Measurements from ENCODE around the gene TASOR2.
A peak's percentile ranks its signal among the peaks of the same experiment; 100 is the strongest.

TASOR2 gene

GRCh38 chr10:5683065-5683464 lies 1.6 kb upstream of the TASOR2 start:
- Histone ChIP-seq H3K27ac (no peak overlapping the region), H3K4me1 (peaks cover 4% of the 10 kb centered on the region), H3K79me2 (peaks cover 12% of the 10 kb centered on the region), H3K4me2 (ENCODE audit: low read length) (no peak overlapping the region), H3K36me3 (ENCODE audit: control insufficient read depth, insufficient read depth, low read length) (no peaks in the 10 kb centered on the region), H3K9me3 (ENCODE audit: control insufficient read depth, low read length) (no peaks in the 10 kb centered on the region), H2AFZ (peak overlapping the region; percentile 48), H3K9ac (no peak overlapping the region), H3K4me3 (ENCODE audit: low read depth, low read length) (no peak overlapping the region), H3K27me3 (ENCODE audit: control insufficient read depth, insufficient read depth, low read length) (no peaks in the 10 kb centered on the region)
- no peak for TF ChIP-seq CTCF (IDR thresholded peaks at IDR 0.05)

DNA sequence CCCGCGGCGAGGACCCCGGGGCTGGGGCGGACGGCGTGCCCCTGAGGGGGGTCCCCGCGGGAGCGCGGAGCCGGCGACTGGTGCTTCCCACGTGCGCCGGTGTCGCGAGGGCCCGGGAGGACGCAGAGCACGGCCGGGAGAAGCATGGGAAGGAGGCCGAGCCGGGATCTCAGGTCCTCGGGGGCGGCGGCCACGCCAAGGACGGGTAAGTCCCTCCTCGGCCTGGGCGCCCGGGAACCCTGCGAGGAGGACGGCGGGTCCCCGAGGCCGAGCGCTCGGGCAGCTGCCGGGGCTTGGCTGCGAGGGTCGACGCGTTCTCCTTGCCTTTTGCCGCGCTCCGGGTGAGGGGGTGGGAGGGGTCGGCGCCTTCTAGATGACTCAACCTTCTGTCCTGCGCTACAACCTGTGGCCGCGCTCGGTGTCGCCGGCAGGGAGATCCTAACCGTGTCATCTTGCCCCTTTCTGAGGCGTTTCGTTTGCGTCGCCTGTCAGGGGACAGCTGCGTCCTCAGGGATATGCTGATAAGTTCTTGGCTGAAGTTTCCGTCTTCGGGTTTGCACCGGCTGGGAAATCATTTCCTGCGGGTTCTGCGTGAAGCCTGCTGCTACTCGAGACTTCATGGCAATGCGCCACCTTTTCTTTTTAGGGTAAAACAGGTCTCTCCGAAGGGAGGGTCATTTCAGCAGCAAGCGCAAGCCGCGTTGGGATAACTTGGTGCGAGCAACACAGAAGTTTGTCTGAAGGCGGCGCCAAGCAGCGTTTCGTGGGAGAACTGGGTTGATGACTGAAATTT lies 529 bp downstream of the TASOR2 start:
- H3K4me3 ChIP-seq (ENCODE audit: low read depth, low read length) = peak overlapping the region; percentile 83
- peak; percentile 48 for TF ChIP-seq CTCF (IDR thresholded peaks at IDR 0.05)
- H3K9ac ChIP-seq = peak overlapping the region; percentile 14
- no peaks in the 10 kb centered on the region for H3K27me3 ChIP-seq (ENCODE audit: control insufficient read depth, insufficient read depth, low read length)
- peaks cover 4% of the 10 kb centered on the region for H3K4me1 ChIP-seq
- peak overlapping the region; percentile 68 for H3K27ac ChIP-seq
- H3K4me2 ChIP-seq (ENCODE audit: low read length) = peak overlapping the region; percentile 69
- no peaks in the 10 kb centered on the region for H3K9me3 ChIP-seq (ENCODE audit: control insufficient read depth, low read length)
- no peaks in the 10 kb centered on the region for H3K36me3 ChIP-seq (ENCODE audit: control insufficient read depth, insufficient read depth, low read length)
- peak overlapping the region; percentile 84 for H2AFZ ChIP-seq
- H3K79me2 ChIP-seq = peaks cover 24% of the 10 kb centered on the region

DNA sequence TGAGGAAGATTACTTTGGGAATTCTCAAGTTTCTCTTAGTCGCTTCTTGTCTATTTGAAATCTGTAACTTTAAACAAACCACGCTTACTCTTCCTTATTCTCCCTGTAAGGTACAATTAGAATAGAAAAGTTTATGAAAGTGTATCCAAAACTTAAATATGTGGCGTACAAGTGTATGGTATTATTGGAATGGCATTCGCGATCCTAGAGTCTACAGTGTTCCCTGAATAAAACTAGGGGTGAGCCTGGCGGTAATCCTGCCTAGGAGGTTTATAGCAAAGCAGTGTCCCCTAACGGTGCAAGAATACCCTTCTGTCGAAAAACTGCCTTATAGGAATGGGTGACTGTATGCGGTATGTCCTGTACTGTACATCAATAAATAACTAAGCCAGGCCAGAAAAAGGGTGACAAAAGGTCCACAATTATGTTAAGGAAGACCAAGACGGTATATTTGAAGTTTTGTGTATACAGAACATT lies 1.2 kb downstream of the TASOR2 start:
- Histone ChIP-seq H3K79me2 (peaks cover 30% of the 10 kb centered on the region), H3K27ac (peak overlapping the region; percentile 68), H3K4me2 (ENCODE audit: low read length) (peak overlapping the region; percentile 69), H3K36me3 (ENCODE audit: control insufficient read depth, insufficient read depth, low read length) (no peaks in the 10 kb centered on the region), H2AFZ (peak overlapping the region; percentile 84), H3K9ac (no peak overlapping the region), H3K27me3 (ENCODE audit: control insufficient read depth, insufficient read depth, low read length) (no peaks in the 10 kb centered on the region), H3K4me1 (peaks cover 4% of the 10 kb centered on the region), H3K4me3 (ENCODE audit: low read depth, low read length) (peak overlapping the region; percentile 83), H3K9me3 (ENCODE audit: control insufficient read depth, low read length) (no peaks in the 10 kb centered on the region)
- TF ChIP-seq CTCF (IDR thresholded peaks at IDR 0.05) = no peak

- Histone ChIP-seq H3K9ac (no peak overlapping the region), H2AFZ (no peak overlapping the region), H3K79me2 (peaks cover 49% of the 10 kb centered on the region), H3K4me3 (ENCODE audit: low read depth, low read length) (no peak overlapping the region), H3K27ac (no peak overlapping the region), H3K27me3 (ENCODE audit: control insufficient read depth, insufficient read depth, low read length) (no peaks in the 10 kb centered on the region), H3K9me3 (ENCODE audit: control insufficient read depth, low read length) (no peaks in the 10 kb centered on the region), H3K36me3 (ENCODE audit: control insufficient read depth, insufficient read depth, low read length) (no peaks in the 10 kb centered on the region), H3K4me2 (ENCODE audit: low read length) (no peak overlapping the region), H3K4me1 (peaks cover 16% of the 10 kb centered on the region)
- TF ChIP-seq CTCF (IDR thresholded peaks at IDR 0.05) = no peak
These were observed 3.9 kb downstream of the TASOR2 start for GRCh38 chr10:5688587-5688986.

GRCh38 chr10:5691786-5692185 lies 7.1 kb downstream of the TASOR2 start:
- Histone ChIP-seq H3K27ac (peak overlapping the region; percentile 2), H3K4me2 (ENCODE audit: low read length) (peak overlapping the region; percentile 67), H3K27me3 (ENCODE audit: control insufficient read depth, insufficient read depth, low read length) (no peaks in the 10 kb centered on the region), H3K9ac (no peak overlapping the region), H3K4me3 (ENCODE audit: low read depth, low read length) (peak overlapping the region; percentile 25), H3K36me3 (ENCODE audit: control insufficient read depth, insufficient read depth, low read length) (no peaks in the 10 kb centered on the region), H3K9me3 (ENCODE audit: control insufficient read depth, low read length) (no peaks in the 10 kb centered on the region), H3K4me1 (peaks cover 15% of the 10 kb centered on the region), H3K79me2 (peaks cover 60% of the 10 kb centered on the region), H2AFZ (no peak overlapping the region)
- TF ChIP-seq CTCF (IDR thresholded peaks at IDR 0.05) = no peak

Data from parathyroid adenoma (tissue), 2 donors.